ENCODE data around the gene RAB11A.

The RAB11A gene

GRCh38 chr15:65917936-65918335 is 48.6 kb downstream of the RAB11A start:
- DNase-seq (ENCODE audit: low read depth), result no peak

- DNase-seq (ENCODE audit: low read depth), result no peak
Observed at GRCh38 chr15:65918357-65918920, 49.1 kb downstream of the RAB11A start.

- DNase-seq (ENCODE audit: low read depth), result no peak
Observed at GRCh38 chr15:65918945-65919344, 49.7 kb downstream of the RAB11A start.

- no peak for DNase-seq (ENCODE audit: low read depth)
Observed at GRCh38 chr15:65919353-65919752, 50.1 kb downstream of the RAB11A start.

GRCh38 chr15:65920121-65920520 is 50.8 kb downstream of the RAB11A start:
- no peak for DNase-seq (ENCODE audit: low read depth)

- DNase-seq (ENCODE audit: low read depth), result no peak
Observed at GRCh38 chr15:65920825-65921309, 51.6 kb downstream of the RAB11A start.

- DNase-seq (ENCODE audit: low read depth), result no peak
Observed at GRCh38 chr15:65921780-65922179, 52.5 kb downstream of the RAB11A start.

- DNase-seq (ENCODE audit: low read depth), result no peak
Observed at GRCh38 chr15:65922621-65923020, 53.3 kb downstream of the RAB11A start.

GRCh38 chr15:65923264-65923663 is 54.0 kb downstream of the RAB11A start:
- DNase-seq (ENCODE audit: low read depth), result no peak

GRCh38 chr15:65924004-65924403 is 54.7 kb downstream of the RAB11A start:
- no peak for DNase-seq (ENCODE audit: low read depth)

GRCh38 chr15:65925338-65925737 is 56.0 kb downstream of the RAB11A start:
- no peak for DNase-seq (ENCODE audit: low read depth)

- DNase-seq (ENCODE audit: low read depth), result no peak
Observed at GRCh38 chr15:65926459-65926858, 57.2 kb downstream of the RAB11A start.

GRCh38 chr15:65926899-65927298 is 57.6 kb downstream of the RAB11A start:
- no peak for DNase-seq (ENCODE audit: low read depth)

- no peak for DNase-seq (ENCODE audit: low read depth)
Observed at GRCh38 chr15:65927545-65927944, 58.3 kb downstream of the RAB11A start.

- DNase-seq (ENCODE audit: low read depth), result no peak
Observed at GRCh38 chr15:65929573-65929972, 60.3 kb downstream of the RAB11A start.

GRCh38 chr15:65930134-65930533 is 60.8 kb downstream of the RAB11A start:
- DNase-seq (ENCODE audit: low read depth), result no peak

GRCh38 chr15:65931221-65931620 is 61.9 kb downstream of the RAB11A start:
- no peak for DNase-seq (ENCODE audit: low read depth)

- no peak for DNase-seq (ENCODE audit: low read depth)
Observed at GRCh38 chr15:65935391-65935790, 66.1 kb downstream of the RAB11A start.

- no peak for DNase-seq (ENCODE audit: low read depth)
Observed at GRCh38 chr15:65936282-65936681, 67.0 kb downstream of the RAB11A start.

GRCh38 chr15:65937054-65937453 is 67.8 kb downstream of the RAB11A start:
- no peak for DNase-seq (ENCODE audit: low read depth)

GRCh38 chr15:65937476-65937875 is 68.2 kb downstream of the RAB11A start:
- no peak for DNase-seq (ENCODE audit: low read depth)

GRCh38 chr15:65938604-65939003 is 69.3 kb downstream of the RAB11A start:
- DNase-seq (ENCODE audit: low read depth), result no peak

- no peak for DNase-seq (ENCODE audit: low read depth)
Observed at GRCh38 chr15:65939901-65940617, 70.8 kb downstream of the RAB11A start.

- no peak for DNase-seq (ENCODE audit: low read depth)
Observed at GRCh38 chr15:65940618-65940909, 71.3 kb downstream of the RAB11A start.

All from stimulated activated CD8-positive, alpha-beta memory T cell treated with anti-CD3 and anti-CD28 coated beads, Interleukin-4, amount 100 ng/mL, for 24 hours (primary cell).